ENCODE results near the gene GPR17. TPM values are rescaled to one million over a fixed set of nuclear protein-coding genes. Genes with fewer than 3 reads are reported as not detected.
A peak's percentile ranks its signal among the peaks of the same experiment; 100 is the strongest.

Gene GPR17
- total RNA-seq, 4 donors from 2014 or later = 0.48 to 0.52 TPM; not detected in 2

- no peaks in the 10 kb centered on the region for H3K36me3 ChIP-seq
- peak in 1 of 2 donors; percentile 73 for DNase-seq (ENCODE audit: low spot score in 2 of 2)
- peaks cover 16% of the 10 kb centered on the region for H3K27me3 ChIP-seq
- TF ChIP-seq POLR2A (IDR thresholded peaks at IDR 0.05) = no peak
- TF ChIP-seq CTCF (IDR thresholded peaks at IDR 0.05) = peak in 1 of 2 donors; percentile 18
- no peaks in the 10 kb centered on the region for H3K9me3 ChIP-seq
- WGBS = 2% methylated on average over 41 of the region's 56 CpGs
- peaks cover 37% of the 10 kb centered on the region for H3K4me1 ChIP-seq
- H3K27ac ChIP-seq = peak within 1 kb of the TSS; percentile 86
- H3K4me3 ChIP-seq = peak within 1 kb of the TSS; percentile 75
These were observed 29.6 kb downstream of the GPR17 start, which contains the start of gene LIMS2 for GRCh38 chr2:127675331-127676261. Gene LIMS2, minus strand, starts transcription at chr2:127675530. Its CDS starts 506 bp downstream, at chr2:127675024.

- Histone ChIP-seq H3K4me3 (no peak overlapping the region), H3K27ac (no peak overlapping the region), H3K4me1 (peaks cover 36% of the 10 kb centered on the region), H3K9me3 (no peaks in the 10 kb centered on the region), H3K27me3 (peaks cover 16% of the 10 kb centered on the region), H3K36me3 (no peaks in the 10 kb centered on the region)
- no peak for TF ChIP-seq EP300 (IDR thresholded peaks at IDR 0.05)
- no peak for TF ChIP-seq POLR2A (IDR thresholded peaks at IDR 0.05)
- no peak for TF ChIP-seq CTCF (IDR thresholded peaks at IDR 0.05)
- no peak for TF ChIP-seq POLR2AphosphoS5 (IDR thresholded peaks at IDR 0.05)
- WGBS = 94% methylated on average over 2 of the region's 2 CpGs
- DNase-seq (ENCODE audit: low spot score in 2 of 2) = peak in 1 of 2 donors; percentile 51
These were observed 31.0 kb downstream of the GPR17 start for GRCh38 chr2:127676906-127677305.

- Histone ChIP-seq H3K4me3 (no peak overlapping the region), H3K36me3 (no peaks in the 10 kb centered on the region), H3K27ac (no peak overlapping the region), H3K4me1 (peaks cover 24% of the 10 kb centered on the region), H3K27me3 (peaks cover 16% of the 10 kb centered on the region), H3K9me3 (no peaks in the 10 kb centered on the region)
- DNase-seq (ENCODE audit: low spot score in 2 of 2) = peak in 1 of 2 donors; percentile 51
- 81% methylated on average over 10 of the region's 10 CpGs for WGBS
- TF ChIP-seq POLR2AphosphoS5 (IDR thresholded peaks at IDR 0.05) = no peak
- TF ChIP-seq EP300 (IDR thresholded peaks at IDR 0.05) = no peak
- TF ChIP-seq CTCF (IDR thresholded peaks at IDR 0.05) = no peak
- TF ChIP-seq POLR2A (IDR thresholded peaks at IDR 0.05) = no peak
These were observed 32.6 kb downstream of the GPR17 start for GRCh38 chr2:127678531-127678930.

- Histone ChIP-seq H3K27me3 (peaks cover 16% of the 10 kb centered on the region), H3K4me3 (no peak overlapping the region), H3K4me1 (peaks cover 20% of the 10 kb centered on the region), H3K9me3 (no peaks in the 10 kb centered on the region), H3K36me3 (no peaks in the 10 kb centered on the region), H3K27ac (no peak overlapping the region)
- WGBS = 92% methylated on average over 6 of the region's 6 CpGs
- DNase-seq (ENCODE audit: low spot score in 2 of 2) = no peak
- TF ChIP-seq POLR2A (IDR thresholded peaks at IDR 0.05) (no peak), EP300 (IDR thresholded peaks at IDR 0.05) (no peak), POLR2AphosphoS5 (IDR thresholded peaks at IDR 0.05) (no peak), CTCF (IDR thresholded peaks at IDR 0.05) (no peak)
These were observed 33.0 kb downstream of the GPR17 start for GRCh38 chr2:127678991-127679390.

- Histone ChIP-seq H3K4me1 (peaks cover 12% of the 10 kb centered on the region), H3K27me3 (peaks cover 11% of the 10 kb centered on the region), H3K36me3 (no peaks in the 10 kb centered on the region), H3K27ac (no peak overlapping the region), H3K9me3 (no peaks in the 10 kb centered on the region), H3K4me3 (no peak overlapping the region)
- 76% methylated on average over 13 of the region's 15 CpGs for WGBS
- peak in 1 of 2 donors; percentile 50 for DNase-seq (ENCODE audit: low spot score in 2 of 2)
- TF ChIP-seq POLR2A (IDR thresholded peaks at IDR 0.05) (no peak), EP300 (IDR thresholded peaks at IDR 0.05) (no peak), POLR2AphosphoS5 (IDR thresholded peaks at IDR 0.05) (no peak), CTCF (IDR thresholded peaks at IDR 0.05) (no peak)
These were observed 33.9 kb downstream of the GPR17 start for GRCh38 chr2:127679680-127680361.

Measured in suprapubic skin (tissue), 4 donors.